Measurements from ENCODE around the gene CLN6. TPM values are rescaled to one million over a fixed set of nuclear protein-coding genes. Genes with fewer than 3 reads are reported as not detected.
A peak's percentile ranks its signal among the peaks of the same experiment; 100 is the strongest.
"Not testable (repeated sequence)": the region's sequence is repeated elsewhere in the genome, so short reads cannot be mapped to it uniquely, and the experiment has no call there.

The CLN6 gene
- total RNA-seq, 1 experiment from 2014 or later: 32.5 TPM

- Histone ChIP-seq H3K27me3 (ENCODE audit: control insufficient read depth, insufficient read depth, low read length) (no peaks in the 10 kb centered on the region), H3K36me3 (replicated peaks; ENCODE audit: control insufficient read depth, insufficient read depth, low read length) (peaks cover 1% of the 10 kb centered on the region), H3K4me3 (ENCODE audit: insufficient read depth, low read depth, low read length) (no peak overlapping the region)
- DNase-seq: no peak
Observed at GRCh38 chr15:68209272-68209671, 20.3 kb downstream of the CLN6 start.

GRCh38 chr15:68208636-68209240 lies 20.8 kb downstream of the CLN6 start:
- Histone ChIP-seq H3K4me3 (ENCODE audit: insufficient read depth, low read depth, low read length) (no peak overlapping the region), H3K27me3 (ENCODE audit: control insufficient read depth, insufficient read depth, low read length) (no peaks in the 10 kb centered on the region)
- DNase-seq: peak; percentile 27

GRCh38 chr15:68208136-68208535 lies 21.4 kb downstream of the CLN6 start:
- peak; percentile 30 for DNase-seq
- no peaks in the 10 kb centered on the region for H3K27me3 ChIP-seq (ENCODE audit: control insufficient read depth, insufficient read depth, low read length)
- H3K4me3 ChIP-seq (ENCODE audit: insufficient read depth, low read depth, low read length): no peak overlapping the region
- H3K36me3 ChIP-seq (replicated peaks; ENCODE audit: control insufficient read depth, insufficient read depth, low read length): peaks cover 1% of the 10 kb centered on the region

More at GRCh38 chr15:68208636-68209240, 20.8 kb downstream of the CLN6 start:
- peaks cover 1% of the 10 kb centered on the region for H3K36me3 ChIP-seq (replicated peaks; ENCODE audit: control insufficient read depth, insufficient read depth, low read length)

GRCh38 chr15:68207176-68207935 lies 22.2 kb downstream of the CLN6 start:
- H3K4me3 ChIP-seq (ENCODE audit: insufficient read depth, low read depth, low read length): no peak overlapping the region

GRCh38 chr15:68206711-68207151 lies 22.8 kb downstream of the CLN6 start:
- Histone ChIP-seq H3K36me3 (replicated peaks; ENCODE audit: control insufficient read depth, insufficient read depth, low read length) (peaks cover 1% of the 10 kb centered on the region), H3K4me3 (ENCODE audit: insufficient read depth, low read depth, low read length) (no peak overlapping the region), H3K27me3 (ENCODE audit: control insufficient read depth, insufficient read depth, low read length) (no peaks in the 10 kb centered on the region)
- DNase-seq: peak; percentile 36

More at GRCh38 chr15:68207176-68207935, 22.2 kb downstream of the CLN6 start:
- DNase-seq: peak; percentile 52
- Histone ChIP-seq H3K27me3 (ENCODE audit: control insufficient read depth, insufficient read depth, low read length) (no peaks in the 10 kb centered on the region), H3K36me3 (replicated peaks; ENCODE audit: control insufficient read depth, insufficient read depth, low read length) (peaks cover 1% of the 10 kb centered on the region)

- H3K36me3 ChIP-seq (replicated peaks; ENCODE audit: control insufficient read depth, insufficient read depth, low read length): peaks cover 1% of the 10 kb centered on the region
- no peak overlapping the region for H3K4me3 ChIP-seq (ENCODE audit: insufficient read depth, low read depth, low read length)
- peak; percentile 87 for DNase-seq
- H3K27me3 ChIP-seq (ENCODE audit: control insufficient read depth, insufficient read depth, low read length): no peaks in the 10 kb centered on the region
Observed at GRCh38 chr15:68205954-68206539, 23.5 kb downstream of the CLN6 start.

GRCh38 chr15:68205558-68205944 lies 24.0 kb downstream of the CLN6 start:
- Histone ChIP-seq H3K4me3 (ENCODE audit: insufficient read depth, low read depth, low read length) (no peak overlapping the region), H3K36me3 (replicated peaks; ENCODE audit: control insufficient read depth, insufficient read depth, low read length) (peaks cover 1% of the 10 kb centered on the region)
- DNase-seq: peak; percentile 42

GRCh38 chr15:68204776-68205557 lies 24.6 kb downstream of the CLN6 start, which contains the start of gene CALML4:
CALML4 (minus strand) TSS chr15:68205332; CDS start chr15:68205247, 85 bp downstream.
- H3K4me3 ChIP-seq (ENCODE audit: insufficient read depth, low read depth, low read length): no peak within 1 kb of the TSS
- no peaks in the 10 kb centered on the region for H3K27me3 ChIP-seq (ENCODE audit: control insufficient read depth, insufficient read depth, low read length)
- DNase-seq: peak; percentile 54
- peaks cover 1% of the 10 kb centered on the region for H3K36me3 ChIP-seq (replicated peaks; ENCODE audit: control insufficient read depth, insufficient read depth, low read length)

More at GRCh38 chr15:68205558-68205944, 24.0 kb downstream of the CLN6 start:
- no peaks in the 10 kb centered on the region for H3K27me3 ChIP-seq (ENCODE audit: control insufficient read depth, insufficient read depth, low read length)

- peak; percentile 38 for DNase-seq
- Histone ChIP-seq H3K36me3 (replicated peaks; ENCODE audit: control insufficient read depth, insufficient read depth, low read length) (peaks cover 1% of the 10 kb centered on the region), H3K27me3 (ENCODE audit: control insufficient read depth, insufficient read depth, low read length) (no peaks in the 10 kb centered on the region), H3K4me3 (ENCODE audit: insufficient read depth, low read depth, low read length) (no peak overlapping the region)
Observed at GRCh38 chr15:68204361-68204760, 25.2 kb downstream of the CLN6 start.

- H3K4me3 ChIP-seq (ENCODE audit: insufficient read depth, low read depth, low read length): no peak overlapping the region
- no peak for DNase-seq
- peaks cover 1% of the 10 kb centered on the region for H3K36me3 ChIP-seq (replicated peaks; ENCODE audit: control insufficient read depth, insufficient read depth, low read length)
- no peaks in the 10 kb centered on the region for H3K27me3 ChIP-seq (ENCODE audit: control insufficient read depth, insufficient read depth, low read length)
Observed at GRCh38 chr15:68203956-68204355, 25.6 kb downstream of the CLN6 start.

- H3K36me3 ChIP-seq (replicated peaks; ENCODE audit: control insufficient read depth, insufficient read depth, low read length): peaks cover 1% of the 10 kb centered on the region
- DNase-seq: peak; percentile 26
- H3K4me3 ChIP-seq (ENCODE audit: insufficient read depth, low read depth, low read length): no peak overlapping the region
- H3K27me3 ChIP-seq (ENCODE audit: control insufficient read depth, insufficient read depth, low read length): no peaks in the 10 kb centered on the region
Observed at GRCh38 chr15:68203486-68203885, 26.0 kb downstream of the CLN6 start.

- H3K4me3 ChIP-seq (ENCODE audit: insufficient read depth, low read depth, low read length); DNase-seq; H3K27me3 ChIP-seq (ENCODE audit: control insufficient read depth, insufficient read depth, low read length); H3K36me3 ChIP-seq (replicated peaks; ENCODE audit: control insufficient read depth, insufficient read depth, low read length): not testable (repeated sequence)
Observed at GRCh38 chr15:68202994-68203393, 26.5 kb downstream of the CLN6 start.

- no peak for DNase-seq
- H3K36me3 ChIP-seq (replicated peaks; ENCODE audit: control insufficient read depth, insufficient read depth, low read length): peaks cover 1% of the 10 kb centered on the region
- H3K27me3 ChIP-seq (ENCODE audit: control insufficient read depth, insufficient read depth, low read length): no peaks in the 10 kb centered on the region
- no peak overlapping the region for H3K4me3 ChIP-seq (ENCODE audit: insufficient read depth, low read depth, low read length)
Observed at GRCh38 chr15:68201879-68202261, 27.7 kb downstream of the CLN6 start.

GRCh38 chr15:68201153-68201878 lies 28.2 kb downstream of the CLN6 start:
- H3K36me3 ChIP-seq (replicated peaks; ENCODE audit: control insufficient read depth, insufficient read depth, low read length): peaks cover 1% of the 10 kb centered on the region
- no peaks in the 10 kb centered on the region for H3K27me3 ChIP-seq (ENCODE audit: control insufficient read depth, insufficient read depth, low read length)
- H3K4me3 ChIP-seq (ENCODE audit: insufficient read depth, low read depth, low read length): no peak overlapping the region
- DNase-seq: peak; percentile 58
